ENCODE results near the gene SCYL3.

Gene SCYL3

DNA sequence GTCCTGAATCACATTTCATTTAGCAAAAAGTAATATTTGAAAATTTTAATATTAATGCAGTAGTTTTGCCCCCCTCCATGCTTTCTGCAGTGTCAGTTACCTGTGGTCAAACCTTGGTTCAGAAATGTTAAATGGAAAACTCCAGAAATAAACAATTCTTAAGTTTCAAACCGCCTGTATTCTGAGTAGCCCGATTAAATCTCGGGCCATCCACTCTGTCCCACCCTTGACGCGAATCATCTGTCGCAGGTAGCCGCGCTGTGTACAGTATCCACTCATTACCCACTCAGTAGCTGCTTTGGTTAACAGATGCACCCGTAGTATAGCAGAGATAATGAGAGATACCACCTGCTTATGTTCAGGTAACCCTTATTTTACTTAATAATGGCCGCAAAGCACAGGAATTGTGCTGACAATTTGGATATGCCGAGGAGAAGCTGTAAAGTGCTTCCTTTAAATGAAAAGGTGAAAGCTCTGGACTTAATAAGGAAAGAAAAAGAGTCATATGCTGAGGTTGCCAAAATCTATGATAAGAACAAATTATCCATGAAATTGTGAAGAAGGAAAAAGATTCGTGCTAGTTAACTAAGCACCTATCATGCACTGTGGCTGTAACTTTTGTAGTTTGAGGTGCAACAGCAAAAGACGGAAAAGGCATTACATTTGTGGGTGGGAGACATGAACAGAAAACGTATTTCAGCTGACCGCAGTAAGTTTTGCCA is 889 bp upstream of the SCYL3 start:
- no peak for TF ChIP-seq POLR2A (IDR thresholded peaks at IDR 0.05; ENCODE audit: low read depth, low read length)
- TF ChIP-seq POLR2AphosphoS5 (IDR thresholded peaks at IDR 0.05; ENCODE audit: low read depth, low read length): no peak
- no peak for TF ChIP-seq TAF1 (IDR thresholded peaks at IDR 0.05; ENCODE audit: borderline replicate concordance, low read depth, low read length)
- FAIRE-seq (no peak), DNase-seq (ENCODE audit: insufficient read length) (no peak)

GRCh38 chr1:169892927-169893644 is 610 bp downstream of the SCYL3 start:
- FAIRE-seq: peak; percentile 14
- no peak for TF ChIP-seq POLR2A (IDR thresholded peaks at IDR 0.05; ENCODE audit: low read depth, low read length)
- TF ChIP-seq POLR2AphosphoS5 (IDR thresholded peaks at IDR 0.05; ENCODE audit: low read depth, low read length): no peak
- no peak for TF ChIP-seq TAF1 (IDR thresholded peaks at IDR 0.05; ENCODE audit: borderline replicate concordance, low read depth, low read length)
- DNase-seq (ENCODE audit: insufficient read length): no peak

GRCh38 chr1:169892176-169892926 is 1.3 kb downstream of the SCYL3 start:
- no peak for TF ChIP-seq POLR2AphosphoS5 (IDR thresholded peaks at IDR 0.05; ENCODE audit: low read depth, low read length)
- no peak for TF ChIP-seq POLR2A (IDR thresholded peaks at IDR 0.05; ENCODE audit: low read depth, low read length)
- TF ChIP-seq TAF1 (IDR thresholded peaks at IDR 0.05; ENCODE audit: borderline replicate concordance, low read depth, low read length): no peak
- no peak for FAIRE-seq
- DNase-seq (ENCODE audit: insufficient read length): no peak

- no peak for TF ChIP-seq TAF1 (IDR thresholded peaks at IDR 0.05; ENCODE audit: borderline replicate concordance, low read depth, low read length)
- peak; percentile 2; the same call in 1 of the 2 replicates for TF ChIP-seq POLR2A (IDR thresholded peaks at IDR 0.05; ENCODE audit: low read depth, low read length)
- FAIRE-seq: no peak
Observed at GRCh38 chr1:169891539-169891885, 2.2 kb downstream of the SCYL3 start.

DNA sequence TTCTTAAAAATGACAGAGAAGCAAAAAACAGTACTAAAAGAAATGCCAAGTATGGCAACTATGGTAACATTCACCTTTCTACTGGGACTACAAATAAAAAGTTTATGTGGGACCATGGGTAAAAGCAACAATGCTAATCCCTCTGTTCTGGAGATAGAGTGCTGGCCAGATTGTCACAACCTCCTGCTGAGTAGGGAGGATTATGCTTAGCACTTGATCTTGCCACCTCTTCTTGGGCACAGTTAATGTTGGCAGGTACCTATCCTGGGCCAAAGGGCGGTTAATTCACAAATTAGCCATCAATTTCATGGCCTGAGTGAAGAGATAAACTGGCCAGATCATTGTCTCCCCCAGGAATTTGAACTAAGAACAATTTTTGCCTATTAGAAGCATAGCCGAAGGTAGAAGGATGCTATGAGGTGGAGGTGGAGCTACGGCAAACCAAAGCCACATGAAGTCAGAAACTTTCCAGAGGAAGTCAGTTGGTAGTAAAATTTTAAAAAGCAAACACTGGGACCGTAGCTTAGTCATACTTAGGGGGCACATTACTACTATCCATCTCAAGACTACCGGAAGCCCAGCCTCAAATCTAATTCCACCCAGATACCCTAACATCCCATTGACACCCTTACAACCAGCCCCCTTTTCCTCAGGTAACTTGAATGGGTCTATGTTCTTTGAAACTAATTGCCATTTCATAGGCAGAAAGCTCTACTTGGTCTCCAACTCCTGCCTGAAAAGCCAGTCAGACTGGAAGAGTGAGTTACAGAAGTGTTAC is 2.7 kb downstream of the SCYL3 start:
- no peak for DNase-seq (ENCODE audit: insufficient read length)
- no peak for TF ChIP-seq TAF1 (IDR thresholded peaks at IDR 0.05; ENCODE audit: borderline replicate concordance, low read depth, low read length)
- TF ChIP-seq POLR2A (IDR thresholded peaks at IDR 0.05; ENCODE audit: low read depth, low read length): peak; percentile 39; the same call in 1 of the 2 replicates
- peak; percentile 5 for FAIRE-seq

More at GRCh38 chr1:169891539-169891885, 2.2 kb downstream of the SCYL3 start:
- no peak for DNase-seq (ENCODE audit: insufficient read length)

DNA sequence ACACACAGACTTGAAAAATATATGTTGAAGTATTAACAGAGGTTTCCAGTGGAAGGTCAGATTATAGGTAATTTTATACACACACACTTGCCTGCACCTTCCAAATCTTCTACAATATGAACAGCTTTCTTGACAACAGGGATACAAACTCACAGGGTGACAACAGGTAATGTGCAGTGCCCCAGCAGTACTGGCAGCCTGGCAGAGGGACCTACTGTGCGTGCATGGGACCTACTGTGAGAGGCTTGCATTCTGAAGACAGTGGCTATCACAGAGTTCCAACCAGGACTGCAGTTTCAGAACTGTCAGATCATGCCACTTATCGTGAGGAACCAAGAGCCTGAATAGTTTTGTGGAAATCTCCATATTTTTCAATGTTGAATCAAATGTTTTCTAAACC is 3.8 kb downstream of the SCYL3 start:
- FAIRE-seq: no peak
- no peak for TF ChIP-seq TAF1 (IDR thresholded peaks at IDR 0.05; ENCODE audit: borderline replicate concordance, low read depth, low read length)
- TF ChIP-seq POLR2AphosphoS5 (IDR thresholded peaks at IDR 0.05; ENCODE audit: low read depth, low read length): no peak
- TF ChIP-seq POLR2A (IDR thresholded peaks at IDR 0.05; ENCODE audit: low read depth, low read length): no peak
- no peak for DNase-seq (ENCODE audit: insufficient read length)

DNA sequence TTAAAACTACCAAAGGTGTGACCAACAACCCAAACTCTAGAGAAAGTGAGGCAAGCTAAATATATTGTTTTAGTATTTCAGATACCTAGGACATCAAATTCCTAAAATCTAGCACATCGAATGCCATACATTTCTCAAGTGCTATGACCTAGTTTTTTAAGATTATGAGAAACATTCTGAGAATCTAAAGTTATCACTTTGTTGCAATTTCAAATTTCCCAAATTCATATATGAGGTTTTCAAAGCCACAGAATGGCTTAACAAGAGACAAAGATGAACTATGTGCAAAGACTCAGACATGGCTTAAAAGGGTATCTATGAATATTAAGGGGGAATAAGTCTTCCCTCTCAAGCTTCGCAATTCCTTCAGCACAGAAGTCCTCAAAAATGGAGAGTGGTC is 6.8 kb downstream of the SCYL3 start:
- no peak for FAIRE-seq
- TF ChIP-seq POLR2AphosphoS5 (IDR thresholded peaks at IDR 0.05; ENCODE audit: low read depth, low read length) (no peak), POLR2A (IDR thresholded peaks at IDR 0.05; ENCODE audit: low read depth, low read length) (no peak), TAF1 (IDR thresholded peaks at IDR 0.05; ENCODE audit: borderline replicate concordance, low read depth, low read length) (no peak)

GRCh38 chr1:169886422-169886821 is 7.3 kb downstream of the SCYL3 start:
- DNase-seq (ENCODE audit: insufficient read length) (no peak), FAIRE-seq (no peak)
- no peak for TF ChIP-seq TAF1 (IDR thresholded peaks at IDR 0.05; ENCODE audit: borderline replicate concordance, low read depth, low read length)
- TF ChIP-seq POLR2AphosphoS5 (IDR thresholded peaks at IDR 0.05; ENCODE audit: low read depth, low read length): no peak
- TF ChIP-seq POLR2A (IDR thresholded peaks at IDR 0.05; ENCODE audit: low read depth, low read length): no peak

More for the DNA sequence above, 6.8 kb downstream of the SCYL3 start:
- no peak for DNase-seq (ENCODE audit: insufficient read length)

GRCh38 chr1:169885207-169885606 is 8.5 kb downstream of the SCYL3 start:
- TF ChIP-seq POLR2A (IDR thresholded peaks at IDR 0.05; ENCODE audit: low read depth, low read length) (no peak), POLR2AphosphoS5 (IDR thresholded peaks at IDR 0.05; ENCODE audit: low read depth, low read length) (no peak), TAF1 (IDR thresholded peaks at IDR 0.05; ENCODE audit: borderline replicate concordance, low read depth, low read length) (no peak)
- no peak for DNase-seq (ENCODE audit: insufficient read length)
- FAIRE-seq: no peak

DNA sequence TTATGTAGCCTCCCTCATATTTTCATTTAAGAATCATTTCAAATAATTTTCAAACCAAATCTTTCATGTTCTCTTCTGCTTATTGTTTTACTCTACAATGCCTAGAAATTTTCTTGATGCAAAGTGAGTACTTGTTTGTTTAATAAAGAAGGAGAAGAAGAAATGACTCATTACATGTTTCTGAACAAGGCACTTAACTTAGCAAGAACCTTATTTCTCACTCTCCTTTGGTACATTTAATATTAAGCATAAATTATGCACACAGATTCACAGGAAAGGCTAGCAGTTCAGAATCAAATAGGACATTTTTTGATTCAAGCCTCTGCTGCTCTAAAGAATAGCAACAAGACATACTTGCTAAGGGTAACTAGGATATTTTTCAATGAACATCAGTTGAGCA is 9.1 kb downstream of the SCYL3 start:
- no peak for FAIRE-seq
- no peak for DNase-seq (ENCODE audit: insufficient read length)
- no peak for TF ChIP-seq POLR2A (IDR thresholded peaks at IDR 0.05; ENCODE audit: low read depth, low read length)
- no peak for TF ChIP-seq TAF1 (IDR thresholded peaks at IDR 0.05; ENCODE audit: borderline replicate concordance, low read depth, low read length)
- TF ChIP-seq POLR2AphosphoS5 (IDR thresholded peaks at IDR 0.05; ENCODE audit: low read depth, low read length): no peak

DNA sequence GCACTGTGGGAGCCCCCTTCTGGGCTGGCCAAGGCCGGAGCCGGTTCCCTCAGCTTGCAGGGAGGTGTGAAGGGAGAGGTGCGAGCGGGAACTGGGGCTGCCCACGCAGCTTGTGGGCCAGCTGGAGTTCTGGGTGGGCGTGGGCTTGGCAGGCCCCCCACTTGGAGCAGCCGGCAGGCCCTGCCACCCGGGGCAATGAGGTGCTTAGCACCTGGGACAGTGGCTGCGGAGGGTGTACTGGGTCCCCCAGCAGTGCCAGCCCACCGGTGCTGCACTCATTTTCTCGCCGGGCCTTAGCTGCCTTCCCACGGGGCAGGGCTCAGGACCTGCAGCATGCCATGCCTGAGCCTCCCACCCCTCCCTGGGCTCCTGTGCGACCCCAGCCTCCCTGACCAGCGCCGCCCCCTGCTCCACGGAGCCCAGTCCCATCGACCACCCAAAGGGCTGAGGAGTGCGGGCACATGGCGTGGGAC is 11.6 kb downstream of the SCYL3 start:
- FAIRE-seq (no peak), DNase-seq (ENCODE audit: insufficient read length) (no peak)
- TF ChIP-seq POLR2A (IDR thresholded peaks at IDR 0.05; ENCODE audit: low read depth, low read length): no peak
- TF ChIP-seq POLR2AphosphoS5 (IDR thresholded peaks at IDR 0.05; ENCODE audit: low read depth, low read length): no peak
- TF ChIP-seq TAF1 (IDR thresholded peaks at IDR 0.05; ENCODE audit: borderline replicate concordance, low read depth, low read length): no peak
